Colonic mucosa (tissue), 4 donors: ENCODE data around the gene MSI2. TPM values are rescaled to one million over a fixed set of nuclear protein-coding genes. Genes with fewer than 3 reads are reported as not detected.

Experiments used
- DNase-seq: peaks from one replicate; pipeline ENCODE4 v3.0.0-alpha.2; 2020
- H3K27ac ChIP-seq: fragments of 200-600 bp; one replicate; pipeline ENCODE4 v1.8.0; 2021
- H3K27me3 ChIP-seq: fragments of 200-600 bp; one replicate; pipeline ENCODE4 v1.8.0; 2021
- H3K36me3 ChIP-seq: fragments of 200-600 bp; one replicate; pipeline ENCODE4 v1.8.0; 2021
- H3K4me1 ChIP-seq: fragments of 200-600 bp; one replicate; pipeline ENCODE4 v1.8.0; 2021; ENCODE audit warnings: mild to moderate bottlenecking
- H3K4me3 ChIP-seq: fragments of 200-600 bp; one replicate; pipeline ENCODE4 v1.8.0; 2021
- H3K9ac ChIP-seq, 2 donors: one replicate each; pipeline ENCODE4 v1.7.0; 2013; ENCODE audit warnings: control low read depth in 2 of 2, low read depth in 2 of 2, low read length in 2 of 2
- H3K9me3 ChIP-seq: fragments of 200-600 bp; one replicate; pipeline ENCODE4 v1.8.0; 2021
- intact Hi-C: fragments of 100-400 bp; cut with DNase I; formaldehyde crosslinking; loops from one replicate; pipeline ENCODE4 v1.14.1; 2022
- total RNA-seq, 2 donors: library from RNA; stranded (reverse); fragmentation: NEBNext Ultra II Directional in 1 of 2; extraction: Animal tissue kit (Norgen Biotek cat#: 25700) in 1 of 2; gene quantifications; one replicate each; pipeline ENCODE4 v1.2.1, GENCODE V29; 2021
- TF ChIP-seq, protein P1 (sequence below): fragments of 200-600 bp; IDR thresholded peaks from one replicate; pipeline ENCODE4 v1.8.0; 2022; ENCODE audit warnings: antibody characterized with exemption, mild to moderate bottlenecking
- donor health status: healthy.
- donor health status: DM: no; HTN: no; CAD: no.
- donor health status: DM: no; HTN: no; CAD: no.

MSI2 gene
- total RNA-seq, 2 donors from 2014 or later = 61.6 to 75.4 TPM

- H3K27ac ChIP-seq = no peak overlapping the region
- no peak for DNase-seq
- no peaks in the 10 kb centered on the region for H3K36me3 ChIP-seq
- no peaks in the 10 kb centered on the region for H3K27me3 ChIP-seq
- TF ChIP-seq, protein P1, sequence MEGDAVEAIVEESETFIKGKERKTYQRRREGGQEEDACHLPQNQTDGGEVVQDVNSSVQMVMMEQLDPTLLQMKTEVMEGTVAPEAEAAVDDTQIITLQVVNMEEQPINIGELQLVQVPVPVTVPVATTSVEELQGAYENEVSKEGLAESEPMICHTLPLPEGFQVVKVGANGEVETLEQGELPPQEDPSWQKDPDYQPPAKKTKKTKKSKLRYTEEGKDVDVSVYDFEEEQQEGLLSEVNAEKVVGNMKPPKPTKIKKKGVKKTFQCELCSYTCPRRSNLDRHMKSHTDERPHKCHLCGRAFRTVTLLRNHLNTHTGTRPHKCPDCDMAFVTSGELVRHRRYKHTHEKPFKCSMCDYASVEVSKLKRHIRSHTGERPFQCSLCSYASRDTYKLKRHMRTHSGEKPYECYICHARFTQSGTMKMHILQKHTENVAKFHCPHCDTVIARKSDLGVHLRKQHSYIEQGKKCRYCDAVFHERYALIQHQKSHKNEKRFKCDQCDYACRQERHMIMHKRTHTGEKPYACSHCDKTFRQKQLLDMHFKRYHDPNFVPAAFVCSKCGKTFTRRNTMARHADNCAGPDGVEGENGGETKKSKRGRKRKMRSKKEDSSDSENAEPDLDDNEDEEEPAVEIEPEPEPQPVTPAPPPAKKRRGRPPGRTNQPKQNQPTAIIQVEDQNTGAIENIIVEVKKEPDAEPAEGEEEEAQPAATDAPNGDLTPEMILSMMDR = no peak
- H3K9me3 ChIP-seq = no peaks in the 10 kb centered on the region
- no peak overlapping the region for H3K9ac ChIP-seq
- H3K4me1 ChIP-seq = no peaks in the 10 kb centered on the region
- H3K4me3 ChIP-seq = no peak overlapping the region
- intact Hi-C loops = no loop called here
Observed at GRCh38 chr17:57499648-57500049, 243.3 kb downstream of the MSI2 start.

DNA sequence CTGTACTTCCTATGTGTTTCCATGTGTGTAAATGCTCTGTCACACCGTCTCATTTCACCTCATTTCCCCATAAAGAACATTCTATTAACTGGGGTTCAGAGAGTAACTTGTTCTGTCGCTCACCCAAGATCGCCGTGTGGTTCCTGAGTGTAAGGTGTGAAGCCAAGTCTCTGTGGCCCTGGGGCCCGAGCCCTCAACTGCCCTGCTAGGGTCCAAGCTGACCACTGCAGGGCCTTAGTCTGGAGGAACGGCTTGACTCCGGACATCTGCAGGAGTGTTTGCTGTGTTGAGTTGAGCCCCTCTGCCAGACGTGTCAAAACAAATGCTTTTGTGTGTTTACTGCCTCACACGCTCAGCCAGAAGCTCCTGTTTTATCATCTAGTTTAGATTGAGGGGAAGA, 244.7 kb downstream of the MSI2 start:
- DNase-seq = no peak
- no peaks in the 10 kb centered on the region for H3K9me3 ChIP-seq
- no peak overlapping the region for H3K4me3 ChIP-seq
- no peak overlapping the region for H3K27ac ChIP-seq
- no peaks in the 10 kb centered on the region for H3K36me3 ChIP-seq
- H3K27me3 ChIP-seq = no peaks in the 10 kb centered on the region
- H3K9ac ChIP-seq = no peak overlapping the region
- TF ChIP-seq, protein P1 = no peak
- intact Hi-C loops = no loop called here
- H3K4me1 ChIP-seq = no peaks in the 10 kb centered on the region

GRCh38 chr17:57502022-57502421, 245.7 kb downstream of the MSI2 start:
- no peak for DNase-seq
- Histone ChIP-seq H3K4me3 (no peak overlapping the region), H3K36me3 (no peaks in the 10 kb centered on the region), H3K27me3 (no peaks in the 10 kb centered on the region), H3K27ac (no peak overlapping the region), H3K4me1 (no peaks in the 10 kb centered on the region), H3K9me3 (no peaks in the 10 kb centered on the region), H3K9ac (no peak overlapping the region)
- intact Hi-C loops = no loop called here
- TF ChIP-seq, protein P1 = no peak

DNA sequence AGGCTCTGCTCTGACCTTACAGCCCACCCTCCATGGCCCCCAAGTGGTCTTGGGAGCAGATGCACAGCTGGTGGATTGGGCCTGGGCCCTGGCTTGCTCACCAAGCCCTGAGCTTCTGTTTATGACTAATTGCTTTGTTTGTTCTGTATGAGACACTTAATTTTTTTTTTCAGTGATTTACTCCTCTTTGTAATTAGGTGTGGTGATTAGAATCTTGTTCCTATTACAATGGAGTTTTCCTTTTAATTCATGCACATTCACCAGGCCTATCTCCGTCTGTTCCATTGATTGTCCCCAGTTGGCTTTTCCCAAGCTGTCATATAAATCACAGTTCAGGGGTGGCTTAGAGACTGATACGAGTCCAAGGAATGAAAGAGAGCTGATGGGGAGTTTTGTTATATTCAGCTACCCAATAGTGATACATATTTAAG, 246.5 kb downstream of the MSI2 start:
- no peaks in the 10 kb centered on the region for H3K4me1 ChIP-seq
- TF ChIP-seq, protein P1 = no peak
- intact Hi-C loops = no loop called here
- H3K36me3 ChIP-seq = no peaks in the 10 kb centered on the region
- H3K27me3 ChIP-seq = no peaks in the 10 kb centered on the region
- no peak for DNase-seq
- H3K9me3 ChIP-seq = no peaks in the 10 kb centered on the region
- H3K9ac ChIP-seq = no peak overlapping the region
- H3K4me3 ChIP-seq = no peak overlapping the region
- no peak overlapping the region for H3K27ac ChIP-seq

GRCh38 chr17:57504208-57504607, 247.9 kb downstream of the MSI2 start:
- Histone ChIP-seq H3K27ac (no peak overlapping the region), H3K4me3 (no peak overlapping the region), H3K27me3 (no peaks in the 10 kb centered on the region), H3K4me1 (no peaks in the 10 kb centered on the region), H3K9ac (no peak overlapping the region), H3K9me3 (no peaks in the 10 kb centered on the region), H3K36me3 (no peaks in the 10 kb centered on the region)
- TF ChIP-seq, protein P1 = no peak
- intact Hi-C loops = no loop called here
- DNase-seq = no peak
